Endothelial cell of umbilical vein (primary cell): ENCODE results near the gene SIPA1L3.

ENCODE experiments used
- POLR2A ChIP-seq: IDR thresholded peaks from 2 replicates; pipeline ENCODE4 v1.6.1; 2012; ENCODE audit warnings: low read depth, mild to moderate bottlenecking, control low read depth, low read length
- POLR2AphosphoS5 ChIP-seq: IDR thresholded peaks from 2 replicates; pipeline ENCODE4 v1.6.1; 2012; ENCODE audit warnings: low read depth, mild to moderate bottlenecking, control low read depth, low read length, moderate library complexity; ENCODE audit not compliant: insufficient read depth
- TF ChIP-seq, protein P1 (sequence below), 2 donors: IDR thresholded peaks; 1 replicate in 1 of 2; 2 replicates in 1 of 2; pipeline ENCODE4 v1.5.1; 2011; ENCODE audit warnings: low read length in 2 of 2, mild to moderate bottlenecking in 2 of 2, moderate library complexity in 2 of 2, control low read depth in 1 of 2, inconsistent platforms in 1 of 2, low read depth in 1 of 2; ENCODE audit not compliant: insufficient read depth in 1 of 2; ENCODE audit errors: extremely low read depth in 1 of 2

- no peak for TF ChIP-seq POLR2A
- TF ChIP-seq, protein P1, sequence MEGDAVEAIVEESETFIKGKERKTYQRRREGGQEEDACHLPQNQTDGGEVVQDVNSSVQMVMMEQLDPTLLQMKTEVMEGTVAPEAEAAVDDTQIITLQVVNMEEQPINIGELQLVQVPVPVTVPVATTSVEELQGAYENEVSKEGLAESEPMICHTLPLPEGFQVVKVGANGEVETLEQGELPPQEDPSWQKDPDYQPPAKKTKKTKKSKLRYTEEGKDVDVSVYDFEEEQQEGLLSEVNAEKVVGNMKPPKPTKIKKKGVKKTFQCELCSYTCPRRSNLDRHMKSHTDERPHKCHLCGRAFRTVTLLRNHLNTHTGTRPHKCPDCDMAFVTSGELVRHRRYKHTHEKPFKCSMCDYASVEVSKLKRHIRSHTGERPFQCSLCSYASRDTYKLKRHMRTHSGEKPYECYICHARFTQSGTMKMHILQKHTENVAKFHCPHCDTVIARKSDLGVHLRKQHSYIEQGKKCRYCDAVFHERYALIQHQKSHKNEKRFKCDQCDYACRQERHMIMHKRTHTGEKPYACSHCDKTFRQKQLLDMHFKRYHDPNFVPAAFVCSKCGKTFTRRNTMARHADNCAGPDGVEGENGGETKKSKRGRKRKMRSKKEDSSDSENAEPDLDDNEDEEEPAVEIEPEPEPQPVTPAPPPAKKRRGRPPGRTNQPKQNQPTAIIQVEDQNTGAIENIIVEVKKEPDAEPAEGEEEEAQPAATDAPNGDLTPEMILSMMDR (IDR thresholded peaks at IDR 0.05; ENCODE audit: extremely low read depth in 1 of 2, insufficient read depth in 1 of 2, low read depth in 1 of 2, low read length in 2 of 2) = no peak
- no peak for TF ChIP-seq POLR2AphosphoS5
These were observed 215.5 kb downstream of the SIPA1L3 start for GRCh38 chr19:38122402-38123093.
